ENCODE data around the gene KLF14.
"Not testable (repeated sequence)": the region's sequence is repeated elsewhere in the genome, so short reads cannot be mapped to it uniquely, and the experiment has no call there.

Gene KLF14

DNA sequence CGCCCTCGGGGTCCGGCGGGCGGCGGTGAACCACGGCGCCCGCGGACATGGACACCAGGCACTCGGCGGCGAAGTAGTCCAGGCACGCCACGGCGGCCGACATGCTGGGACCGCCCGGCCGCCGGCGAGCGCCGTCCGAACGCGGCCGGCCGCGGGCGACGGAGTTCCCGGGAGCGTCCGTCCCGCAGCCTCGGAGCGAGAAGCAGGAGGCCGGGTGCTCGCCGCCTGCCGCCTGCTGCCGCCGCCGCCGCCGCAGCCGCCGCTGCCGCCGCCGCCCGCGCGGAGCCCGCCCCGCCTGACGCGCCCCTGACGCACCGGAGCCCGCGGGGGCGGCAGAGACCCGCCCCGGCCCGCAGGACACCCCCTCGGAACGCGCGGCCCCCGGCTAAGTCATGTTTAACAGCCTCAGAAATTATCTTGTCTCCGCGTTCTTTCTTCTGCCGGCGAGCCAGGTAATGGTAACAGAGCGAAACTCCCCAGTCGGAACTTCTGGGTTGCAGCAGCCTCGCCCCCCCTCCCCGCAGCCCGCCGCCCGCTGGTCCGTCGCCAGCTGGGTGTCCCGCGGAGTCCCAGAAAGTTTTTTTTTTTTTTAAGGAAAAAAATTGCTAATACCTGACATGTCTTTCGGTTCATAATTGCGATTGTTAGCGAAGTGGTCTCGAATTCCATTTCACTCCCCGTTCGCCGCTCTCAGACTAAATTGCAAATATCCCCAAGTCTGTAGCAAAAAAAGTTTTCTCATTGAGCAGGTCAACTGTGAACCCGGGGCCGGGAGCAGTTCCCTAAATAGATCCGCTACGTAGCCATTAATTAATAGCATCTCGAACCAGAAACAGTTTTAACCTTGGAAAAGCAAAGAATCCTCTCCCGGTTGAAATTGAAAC is at the start of gene KLF14:
KLF14 (minus strand) TSS at position 277 of the 884 bp plus-strand sequence; CDS start at position 103, 174 bp downstream.
- peak; percentile 22 to 26 for DNase-seq

DNA sequence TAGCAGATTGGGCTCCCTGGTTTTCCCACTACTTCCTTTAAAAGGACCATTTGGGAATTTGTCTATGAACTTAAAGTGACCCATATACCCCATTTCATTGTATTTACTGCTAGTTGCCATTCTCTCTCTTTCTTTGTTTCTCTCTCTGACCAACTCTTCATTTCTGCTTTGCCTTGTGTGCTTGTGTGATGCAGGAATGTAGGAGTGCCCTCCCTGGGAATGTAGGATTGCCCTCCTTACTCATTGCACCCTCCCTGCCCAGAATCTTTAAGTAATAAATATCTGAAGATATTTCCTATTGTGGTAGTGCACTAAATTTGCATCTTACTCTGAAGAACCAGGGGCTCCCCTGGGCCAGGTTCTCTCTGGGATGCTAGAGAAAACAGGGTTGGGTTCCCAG is 47.3 kb upstream of the KLF14 start:
- no peak for DNase-seq

DNA sequence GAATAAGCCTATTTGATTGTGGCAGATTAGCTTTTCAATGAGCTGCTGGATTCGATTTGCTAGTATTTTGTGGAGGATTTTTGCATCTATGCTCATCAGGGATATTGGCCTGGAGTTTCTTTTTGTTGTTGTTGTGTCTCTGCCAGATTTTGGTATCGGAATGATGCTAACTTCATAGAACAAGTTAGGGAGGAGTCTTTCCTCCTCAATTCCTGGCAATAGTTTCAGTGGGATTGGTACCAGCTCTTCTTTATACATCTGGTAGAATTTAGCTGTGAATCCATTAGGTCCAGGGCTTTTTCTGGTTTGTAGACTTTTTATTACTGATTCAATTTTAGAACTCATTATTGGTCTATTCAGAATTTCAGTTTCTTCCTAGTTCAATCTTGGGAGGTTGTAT is 43.4 kb upstream of the KLF14 start:
- DNase-seq, result no peak

DNA sequence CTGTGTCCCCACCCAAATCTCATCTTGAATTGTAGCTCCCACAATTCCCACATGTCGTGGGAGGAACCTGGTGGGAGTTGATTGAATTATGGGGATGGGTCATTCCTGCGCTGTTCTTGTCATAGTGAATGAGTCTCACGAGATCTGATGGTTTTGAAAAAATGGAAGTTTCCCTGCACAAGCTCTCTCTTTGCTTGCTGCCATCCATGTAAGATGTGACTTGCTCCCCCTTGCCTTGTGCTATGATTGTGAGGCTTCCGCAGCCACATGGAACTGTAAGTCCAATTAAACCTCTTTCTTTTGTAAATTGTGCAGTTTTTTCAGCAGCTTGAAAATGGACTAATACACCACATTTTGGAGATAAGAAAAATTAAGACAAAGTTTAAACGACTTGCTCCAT is 38.4 kb upstream of the KLF14 start:
- DNase-seq, result not testable (repeated sequence)

DNA sequence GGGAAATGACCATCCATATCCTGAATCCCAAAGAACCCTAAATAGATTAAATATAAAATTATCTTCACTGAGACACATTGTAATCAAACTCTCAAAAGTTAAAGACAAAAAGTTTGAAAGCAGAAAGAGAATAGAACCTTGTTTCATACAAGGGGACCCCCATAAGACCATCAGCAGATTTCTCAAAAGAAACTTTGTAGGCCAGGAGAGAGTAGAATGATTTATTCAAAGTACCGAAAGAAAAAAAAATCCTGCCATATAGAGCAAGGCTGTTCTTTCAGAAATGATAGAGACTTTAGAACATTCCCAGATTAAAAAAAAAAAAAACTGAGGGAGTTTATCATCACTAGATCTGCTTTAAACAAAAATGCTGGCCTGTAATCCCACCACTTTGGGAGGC is 34.8 kb upstream of the KLF14 start:
- no peak for DNase-seq

DNA sequence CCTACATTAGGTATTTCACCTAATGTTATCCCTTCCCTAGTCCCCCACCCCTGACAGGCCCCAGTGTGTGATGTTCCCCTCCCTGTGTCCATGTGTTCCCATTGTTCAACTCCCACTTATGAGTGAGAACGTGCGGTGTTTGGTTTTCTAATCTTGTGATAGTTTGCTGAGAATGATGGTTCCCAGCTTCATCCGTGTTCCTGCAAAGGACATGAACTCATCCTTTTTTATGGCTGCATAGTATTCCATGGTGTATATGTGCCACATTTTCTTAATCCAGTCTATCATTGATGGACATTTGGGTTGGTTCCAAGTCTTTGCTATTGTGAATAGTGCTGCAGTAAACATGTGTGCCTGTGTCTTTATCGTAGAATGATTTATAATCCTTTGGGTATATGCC is 30.6 kb upstream of the KLF14 start:
- not testable (repeated sequence) for DNase-seq

DNA sequence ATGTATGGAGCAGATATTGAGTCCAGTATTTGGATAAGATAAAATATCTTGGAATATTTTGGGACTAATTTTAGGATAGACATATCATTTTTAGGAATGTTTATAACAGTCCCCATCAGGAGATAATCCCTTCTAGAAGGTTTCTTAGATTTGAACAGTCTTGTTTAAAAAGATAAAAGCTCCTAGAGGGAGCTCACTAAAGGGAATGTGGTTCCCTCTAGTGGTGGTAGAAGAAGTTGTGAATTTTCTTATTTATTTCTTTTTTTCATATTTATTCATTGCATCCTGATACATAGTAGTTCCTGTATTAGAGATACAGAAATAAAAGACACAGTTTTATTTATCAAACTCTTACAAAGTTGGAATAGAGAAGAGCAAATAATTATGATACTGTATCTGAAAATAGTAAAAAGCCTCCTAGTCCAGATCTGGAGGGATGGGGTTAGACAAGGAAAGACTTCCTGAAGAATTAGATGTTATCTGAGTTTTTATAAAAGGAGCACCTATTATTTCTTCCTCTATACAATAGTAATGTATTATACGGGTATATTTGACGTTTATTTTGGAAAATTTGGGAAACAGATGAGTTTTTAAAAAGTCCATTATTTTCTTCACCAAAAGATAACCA is 24.5 kb upstream of the KLF14 start:
- DNase-seq, result no peak

DNA sequence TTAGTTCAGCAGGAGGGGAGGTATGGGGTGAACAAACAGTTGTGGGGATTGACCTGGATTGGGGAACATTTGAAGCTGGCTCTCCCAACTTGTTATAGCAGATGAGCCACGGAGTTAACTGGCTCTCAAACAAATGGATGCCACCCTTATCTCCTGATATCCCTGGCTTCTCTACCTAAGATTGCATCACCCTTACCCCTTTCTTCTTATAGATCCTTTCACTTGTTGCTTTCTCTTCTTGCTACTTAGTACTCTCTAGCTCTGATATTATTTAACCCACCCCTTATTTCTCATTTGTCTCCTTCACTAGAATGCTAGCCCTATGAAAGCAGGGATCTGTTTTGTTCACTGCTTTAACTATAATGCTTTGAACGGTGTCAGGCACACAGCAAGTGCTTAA is 22.3 kb upstream of the KLF14 start:
- DNase-seq, result no peak

DNA sequence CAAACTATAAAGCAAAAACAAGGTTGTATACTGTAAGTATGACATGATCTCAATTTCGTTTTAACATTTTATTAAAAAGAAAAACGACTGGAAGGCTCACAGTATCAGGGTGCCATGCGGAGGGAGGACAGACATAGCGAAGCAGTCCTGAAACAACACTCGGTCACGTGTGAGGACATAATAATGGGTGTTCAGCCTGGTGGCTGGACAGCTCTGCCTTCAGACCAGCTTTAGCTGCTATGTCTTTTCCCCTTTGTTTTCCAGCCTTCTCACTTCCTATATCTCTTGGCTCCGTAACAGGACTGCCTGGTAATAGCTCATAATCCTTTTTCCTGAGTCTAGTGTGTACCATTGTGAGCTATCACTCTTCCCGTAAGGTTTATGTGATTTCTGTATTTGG is 18.4 kb upstream of the KLF14 start:
- no peak for DNase-seq

DNA sequence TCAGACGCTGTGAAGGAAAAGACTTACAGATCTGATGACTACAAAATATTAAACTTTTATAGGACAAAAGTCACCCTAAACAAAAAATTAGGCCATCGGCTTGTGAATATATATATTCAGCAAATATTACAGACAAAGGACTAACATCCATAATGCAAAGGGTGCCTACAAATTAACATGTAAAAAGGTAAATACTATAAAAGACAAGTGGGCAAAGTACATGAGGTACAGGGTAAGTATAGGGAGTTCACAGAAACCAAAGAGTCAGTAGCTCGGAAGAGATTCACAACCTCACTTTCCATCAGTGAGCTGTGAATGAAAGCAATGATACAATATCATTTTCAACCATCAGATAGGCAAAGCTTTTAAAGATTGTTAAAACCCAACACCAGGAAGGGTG is 16.7 kb upstream of the KLF14 start:
- DNase-seq, result no peak

DNA sequence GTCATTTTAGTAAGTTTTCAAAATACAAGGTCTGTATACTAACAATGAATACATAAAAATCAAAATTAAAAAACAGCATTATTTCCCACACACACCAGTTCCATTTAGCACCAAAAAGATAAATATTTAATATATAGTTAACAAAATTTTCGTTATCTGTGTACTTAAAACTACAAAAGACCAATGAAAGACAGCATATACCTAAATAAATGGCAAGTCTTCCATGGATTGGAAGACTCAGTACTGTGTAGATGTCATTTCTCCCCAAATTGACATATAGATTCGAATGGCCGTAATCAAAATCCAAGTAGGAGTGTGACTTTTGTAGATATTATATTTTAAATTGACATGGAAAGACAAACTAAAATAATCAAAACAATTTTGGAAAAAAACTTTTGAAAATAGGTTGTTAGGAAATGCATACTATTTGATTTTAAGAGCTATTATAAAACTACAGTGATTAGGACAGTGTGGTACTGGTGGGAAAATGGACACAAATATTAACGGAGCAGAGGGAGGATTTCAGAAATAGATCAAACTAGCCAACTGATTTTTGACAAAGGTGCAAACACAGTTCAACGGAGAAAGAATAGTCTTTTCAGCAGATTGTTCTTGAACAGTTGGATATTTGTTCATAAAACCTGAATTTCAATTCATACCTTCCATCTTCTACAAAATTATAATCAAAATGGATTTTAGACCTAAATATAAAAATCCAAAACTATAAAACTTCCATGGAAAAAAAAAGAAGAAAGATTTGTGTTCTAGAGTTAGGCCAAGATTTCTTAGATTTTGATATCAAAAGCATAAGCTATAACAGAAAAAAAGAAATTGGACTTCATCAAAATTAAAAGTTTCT is 14.8 kb upstream of the KLF14 start:
- DNase-seq, result no peak

DNA sequence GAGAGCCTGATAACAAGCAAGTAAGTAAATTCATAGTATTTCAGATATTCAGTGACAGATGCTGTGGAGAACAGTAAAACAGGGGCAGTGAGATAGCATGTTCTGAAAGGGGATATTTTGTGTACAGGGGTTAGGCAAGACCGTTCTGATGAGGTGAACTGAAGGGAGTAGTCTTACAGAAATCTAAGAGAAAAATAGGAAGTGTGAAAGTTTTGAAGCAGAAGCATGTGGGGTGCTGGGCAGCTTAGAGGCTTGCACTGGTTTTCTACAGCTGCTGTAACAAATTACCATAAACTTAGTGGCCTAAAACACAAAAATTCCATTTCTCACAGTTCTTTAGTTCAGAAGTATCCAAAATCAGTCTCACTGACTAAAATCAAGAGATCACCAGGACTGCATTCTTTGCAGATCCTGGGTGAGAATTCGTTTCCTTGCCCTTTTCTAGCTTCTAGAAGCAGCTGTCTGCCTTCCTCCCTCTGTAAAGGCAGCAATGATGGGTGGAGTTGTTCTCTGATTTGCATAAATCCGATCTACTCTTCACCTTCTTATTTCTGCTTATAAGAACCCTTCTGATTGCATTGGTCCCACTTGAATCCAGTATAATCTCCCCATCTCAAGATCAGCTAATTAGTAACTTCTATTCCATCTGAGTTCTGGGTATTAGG is 7.5 kb upstream of the KLF14 start:
- DNase-seq, result no peak

DNA sequence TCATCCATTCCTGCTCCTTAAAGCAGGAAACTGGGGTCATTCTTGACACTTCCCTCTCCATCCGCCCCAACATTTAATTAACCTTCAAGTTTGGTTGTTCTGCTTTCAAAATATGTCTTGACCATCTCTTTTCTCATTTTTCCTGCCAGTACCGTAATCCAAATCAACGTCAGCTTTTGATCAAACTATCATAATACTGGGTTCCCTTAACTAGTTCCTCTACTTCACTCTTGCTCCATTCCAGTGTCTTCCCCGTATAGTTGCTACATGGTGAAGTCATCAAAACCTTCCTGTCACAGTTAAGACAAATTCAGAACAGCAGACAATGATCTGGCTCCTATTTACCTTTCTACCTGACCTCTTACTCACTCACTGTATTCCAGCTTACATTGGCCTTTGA is 6.6 kb upstream of the KLF14 start:
- DNase-seq, result no peak

DNA sequence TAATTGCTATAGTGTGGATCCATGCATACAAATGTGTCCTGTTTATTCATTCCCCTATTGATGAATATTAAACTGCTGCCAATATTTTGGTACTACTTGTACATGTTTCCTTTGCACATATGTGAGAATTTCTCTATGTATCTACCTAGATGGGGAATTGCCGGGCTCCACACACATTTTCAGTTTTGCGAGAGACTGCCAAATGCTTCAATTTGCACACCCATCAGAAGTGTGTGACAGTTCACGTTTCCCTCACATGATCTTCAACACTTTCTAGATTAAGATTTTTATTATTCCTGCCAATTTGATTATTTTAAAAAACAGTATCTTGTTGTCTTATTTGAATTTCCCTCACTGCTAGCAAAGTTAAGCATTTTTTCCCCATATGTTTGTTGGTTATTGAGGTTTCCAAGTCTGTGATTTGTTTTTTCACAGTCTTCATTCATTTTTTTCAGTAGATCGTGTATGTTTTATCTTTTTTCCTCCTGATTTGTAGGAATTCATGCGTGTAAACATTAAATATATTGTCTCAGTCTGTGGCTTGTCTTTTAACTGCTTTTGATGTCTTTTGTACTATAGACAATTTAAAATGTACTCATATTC is 2.4 kb upstream of the KLF14 start:
- no peak for DNase-seq

DNA sequence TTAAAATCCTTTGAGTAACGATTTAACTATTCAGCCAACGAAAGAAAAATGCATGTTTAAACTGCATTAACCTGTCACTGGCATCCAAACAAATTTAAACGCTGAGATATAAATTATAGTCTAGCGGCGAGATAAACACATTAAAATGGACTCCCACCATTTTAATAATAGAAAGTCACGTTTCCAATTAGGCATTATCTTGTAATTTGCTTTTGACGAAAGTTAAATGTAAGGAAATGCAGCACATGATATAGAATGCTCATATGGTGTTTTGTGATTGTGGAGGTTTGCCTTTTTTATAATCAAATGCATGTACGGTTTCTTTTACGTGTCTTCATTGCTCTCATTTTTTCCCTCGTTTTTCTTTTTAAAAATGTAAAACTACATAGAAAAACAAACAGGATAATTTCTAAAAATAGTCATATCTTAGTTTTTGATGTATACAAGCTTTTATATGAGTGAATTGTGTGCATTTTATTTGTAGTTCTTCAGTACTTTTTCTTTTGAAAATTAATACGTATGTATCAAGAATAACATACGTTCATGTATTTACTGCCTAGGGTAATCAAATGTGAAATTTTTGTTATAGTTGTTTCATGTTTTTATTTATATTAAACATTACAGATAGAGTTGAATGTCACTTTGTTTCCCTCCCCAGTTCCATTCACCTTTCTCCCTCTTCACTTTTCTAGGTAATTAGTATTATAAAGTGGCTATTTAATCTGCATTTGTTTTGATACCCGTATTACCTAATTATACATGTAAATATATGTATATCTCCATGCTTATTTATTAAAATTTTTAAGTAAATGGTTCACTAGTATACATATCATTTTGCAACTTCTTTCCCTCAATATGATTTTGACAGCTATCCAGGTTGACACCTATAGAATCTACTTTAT is 1.1 kb upstream of the KLF14 start:
- DNase-seq, result no peak

DNA sequence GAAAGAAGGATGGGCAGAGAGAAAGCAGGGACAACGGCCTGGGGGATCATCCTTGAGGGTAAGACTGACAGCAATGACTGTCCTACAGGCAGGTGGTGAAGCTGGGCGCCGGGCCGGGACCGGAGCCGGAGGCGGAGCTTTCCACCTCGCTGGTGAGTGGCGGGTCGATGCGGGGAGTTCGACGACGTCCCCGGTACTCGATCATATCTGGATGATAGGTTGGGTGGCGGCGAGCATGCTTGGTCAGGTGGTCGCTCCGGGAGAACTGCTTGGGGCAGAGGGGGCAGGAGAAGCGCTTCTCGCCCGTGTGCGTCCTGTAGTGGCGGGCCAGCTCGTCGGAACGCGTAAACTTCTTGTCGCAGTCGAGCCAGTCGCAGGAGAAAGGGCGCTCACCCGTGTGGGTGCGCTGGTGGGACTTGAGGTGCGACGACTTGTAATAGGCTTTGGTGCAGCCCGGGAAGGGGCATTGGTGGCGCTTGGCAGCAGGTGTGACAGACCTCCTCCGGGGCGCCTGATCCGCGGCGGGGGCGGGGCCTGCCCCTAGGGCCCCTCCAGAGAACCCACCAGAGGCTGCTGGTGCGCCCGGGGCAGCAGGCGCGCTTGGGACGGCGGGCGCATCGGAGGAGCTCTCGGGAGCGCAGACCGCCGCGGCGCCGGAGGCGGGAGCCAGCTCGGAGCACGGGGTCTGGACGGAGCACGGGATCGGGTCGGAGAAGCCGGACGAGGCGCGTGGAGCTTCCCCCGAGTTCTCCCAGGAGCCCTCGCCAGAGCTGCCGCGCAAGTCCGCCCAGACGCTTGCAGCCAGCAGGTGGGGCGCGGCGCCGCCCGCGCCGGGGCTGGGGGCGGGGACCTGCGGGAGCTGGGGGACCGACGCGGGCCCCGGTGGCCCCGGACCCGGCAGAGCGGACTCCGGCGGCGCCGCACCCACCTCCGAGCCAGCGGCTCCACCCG is 752 bp downstream of the KLF14 start:
- DNase-seq, result no peak

DNA sequence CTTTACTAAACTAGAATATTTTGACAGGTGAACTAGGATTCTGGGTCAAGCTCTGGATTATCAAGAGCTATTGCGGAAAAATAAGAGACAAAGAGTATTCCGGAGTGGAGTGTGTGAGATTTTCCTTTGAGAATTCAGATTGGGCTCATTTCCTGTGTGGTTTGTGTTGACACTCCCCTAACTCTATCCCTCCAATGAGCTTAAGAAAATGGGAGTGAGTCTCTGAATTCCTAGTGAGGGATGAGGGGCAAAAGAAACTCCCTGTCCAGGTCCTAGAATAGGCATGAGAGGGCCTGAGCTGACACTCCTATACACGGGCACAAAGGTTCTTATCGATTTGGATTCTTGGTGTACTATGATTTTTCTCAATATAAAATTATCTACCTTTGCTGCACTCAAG is 10.2 kb downstream of the KLF14 start:
- DNase-seq, result no peak

DNA sequence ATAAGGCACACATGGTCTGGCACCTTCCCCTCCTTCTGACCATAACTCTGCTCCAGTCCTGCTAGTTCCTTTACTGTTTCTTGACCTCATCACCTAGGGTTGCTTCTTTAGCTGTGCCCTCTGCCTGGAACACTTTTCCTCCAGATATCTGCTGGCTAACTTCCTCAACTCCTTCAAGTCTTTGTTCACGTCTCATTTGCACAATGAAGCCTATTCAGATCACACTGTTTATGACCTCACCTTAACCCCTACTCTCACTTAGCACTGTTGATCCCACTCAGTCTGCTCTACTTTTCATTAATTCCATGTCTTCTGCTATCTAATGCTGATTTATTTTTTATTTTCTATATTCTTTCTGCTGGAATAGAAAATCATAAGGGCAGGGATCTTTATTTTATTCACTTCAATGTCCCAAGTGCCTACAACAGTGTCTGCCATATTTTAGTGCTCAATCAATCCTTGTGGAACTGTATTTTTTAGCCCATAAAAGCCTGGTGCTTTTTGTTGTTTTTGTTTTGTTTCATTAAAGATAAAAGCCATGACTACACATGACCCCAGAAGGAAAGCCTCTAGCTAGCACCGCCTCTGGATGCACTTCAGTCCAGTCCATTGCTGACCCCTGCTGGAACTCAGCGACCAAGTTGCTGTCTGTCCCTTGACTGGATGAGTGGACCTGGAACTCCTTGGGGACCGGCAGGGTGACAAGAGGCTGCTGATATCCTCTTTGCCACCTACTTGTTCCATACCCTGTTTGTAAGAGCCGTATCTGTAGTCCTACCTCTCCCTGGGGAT is 12.3 kb downstream of the KLF14 start:
- DNase-seq, result no peak

DNA sequence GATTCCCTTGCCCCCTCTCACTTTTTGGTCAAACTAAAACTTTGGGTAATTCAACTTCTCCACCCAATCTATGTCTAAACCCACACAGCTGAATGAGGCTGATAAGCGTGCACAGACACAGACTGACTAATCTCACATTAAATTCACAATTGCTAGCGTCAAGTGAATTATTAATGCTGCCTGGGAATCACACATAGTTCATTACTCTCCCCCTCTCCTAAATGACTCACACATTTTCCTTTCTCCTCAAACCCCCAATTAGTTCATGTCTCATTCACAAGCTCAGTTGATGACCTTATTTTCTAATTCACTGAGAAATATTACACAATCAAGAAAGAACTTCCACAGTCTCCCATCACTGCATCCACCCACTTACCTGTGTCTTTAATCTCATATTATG is 14.5 kb downstream of the KLF14 start:
- no peak for DNase-seq
